Right atrium auricular region (tissue), 2 donors: ENCODE data around the gene SLC39A10. TPM values are rescaled to one million over a fixed set of nuclear protein-coding genes. Genes with fewer than 3 reads are reported as not detected.

Experiments
- DNase-seq: peaks from one replicate; pipeline ENCODE4 v3.0.0-alpha.2; 2019; ENCODE audit warnings: low spot score
- H3K27ac ChIP-seq, 2 donors: fragments of 200-600 bp; sonication (generic); 1 replicate in 1 of 2; 2 replicates in 1 of 2; pipeline ENCODE4 v1.5.1; 2016 to 2019
- H3K27me3 ChIP-seq, 2 donors: fragments of 200-600 bp; sonication (generic); one replicate each; pipeline versions ENCODE4 v1.5.1 to v1.6.0; 2017 to 2019
- H3K36me3 ChIP-seq: fragments of 200-600 bp; sonication (generic); one replicate; pipeline ENCODE4 v1.5.1; 2016
- H3K4me1 ChIP-seq, 2 donors: fragments of 200-600 bp; sonication (generic); one replicate each; pipeline versions ENCODE4 v1.5.1 to v1.6.0; 2017 to 2019
- H3K4me3 ChIP-seq, 2 donors: fragments of 200-600 bp; sonication (generic); 1 replicate in 1 of 2; 2 replicates in 1 of 2; pipeline ENCODE4 v1.5.1; 2017 to 2019; ENCODE audit warnings: mild to moderate bottlenecking in 1 of 2, moderate library complexity in 1 of 2
- H3K9me3 ChIP-seq, 2 donors: fragments of 200-600 bp; sonication (generic); one replicate each; pipeline ENCODE4 v1.5.1; 2019
- CTCF ChIP-seq, 2 donors: fragments of 200-600 bp; sonication (generic); IDR thresholded peaks; one replicate each; pipeline ENCODE4 v1.5.1; 2019; ENCODE audit warnings: antibody characterized with exemption in 2 of 2
- total RNA-seq, 2 donors: library from RNA; depleted of rRNA; stranded (reverse); fragments of >200 nt; gene quantifications; one replicate each; pipeline ENCODE4 v1.1.0, GENCODE V29; 2016

The SLC39A10 gene
- total RNA-seq = 10 to 100 TPM in 1 of 2 donors, 1 to 10 TPM in 1; 8.5 to 12.3 TPM

GRCh38 chr2:195656859-195657633, at the start of gene SLC39A10:
SLC39A10 (plus strand) TSS chr2:195657226; CDS start chr2:195680043, 22,817 bp downstream.
- peaks cover 0 to 26% of the 10 kb centered on the region in 2 donors for H3K4me1 ChIP-seq
- H3K4me3 ChIP-seq = peak within 1 kb of the TSS; percentile 85 to 99
- H3K36me3 ChIP-seq = no peaks in the 10 kb centered on the region
- H3K27ac ChIP-seq = peak within 1 kb of the TSS; percentile 99 to 100
- no peaks in the 10 kb centered on the region for H3K27me3 ChIP-seq
- peak in 1 of 2 donors; percentile 29 for TF ChIP-seq CTCF (IDR thresholded peaks at IDR 0.05)
- H3K9me3 ChIP-seq = no peaks in the 10 kb centered on the region
- peak; percentile 98 for DNase-seq

- no peaks in the 10 kb centered on the region for H3K9me3 ChIP-seq
- no peaks in the 10 kb centered on the region for H3K27me3 ChIP-seq
- H3K4me1 ChIP-seq = peaks cover 0 to 14% of the 10 kb centered on the region in 2 donors
- no peaks in the 10 kb centered on the region for H3K36me3 ChIP-seq
- H3K4me3 ChIP-seq = no peak overlapping the region
- TF ChIP-seq CTCF (IDR thresholded peaks at IDR 0.05) = no peak
- no peak for DNase-seq
- peak overlapping the region in 1 of 2 donors; percentile 59 for H3K27ac ChIP-seq
Measured at GRCh38 chr2:195608768-195609454, 48.1 kb upstream of the SLC39A10 start.

- peaks cover 0 to 13% of the 10 kb centered on the region in 2 donors for H3K4me1 ChIP-seq
- H3K9me3 ChIP-seq = no peaks in the 10 kb centered on the region
- no peak overlapping the region for H3K4me3 ChIP-seq
- DNase-seq = no peak
- no peaks in the 10 kb centered on the region for H3K27me3 ChIP-seq
- TF ChIP-seq CTCF (IDR thresholded peaks at IDR 0.05) = no peak
- no peak overlapping the region for H3K27ac ChIP-seq
- no peaks in the 10 kb centered on the region for H3K36me3 ChIP-seq
Measured at GRCh38 chr2:195610717-195611116, 46.3 kb upstream of the SLC39A10 start.

GRCh38 chr2:195612611-195613495, 44.2 kb upstream of the SLC39A10 start:
- H3K27ac ChIP-seq = peak overlapping the region; percentile 32 to 73
- H3K27me3 ChIP-seq = no peaks in the 10 kb centered on the region
- no peaks in the 10 kb centered on the region for H3K36me3 ChIP-seq
- peaks cover 0 to 13% of the 10 kb centered on the region in 2 donors for H3K4me1 ChIP-seq
- peak overlapping the region in 1 of 2 donors; percentile 18 for H3K4me3 ChIP-seq
- H3K9me3 ChIP-seq = no peaks in the 10 kb centered on the region
- TF ChIP-seq CTCF (IDR thresholded peaks at IDR 0.05) = no peak
- no peak for DNase-seq

GRCh38 chr2:195613922-195614321, 43.1 kb upstream of the SLC39A10 start:
- no peak for TF ChIP-seq CTCF (IDR thresholded peaks at IDR 0.05)
- peak overlapping the region in 1 of 2 donors; percentile 73 for H3K27ac ChIP-seq
- peak overlapping the region in 1 of 2 donors; percentile 18 for H3K4me3 ChIP-seq
- H3K27me3 ChIP-seq = no peaks in the 10 kb centered on the region
- DNase-seq = no peak
- H3K9me3 ChIP-seq = no peaks in the 10 kb centered on the region
- H3K4me1 ChIP-seq = peaks cover 0 to 13% of the 10 kb centered on the region in 2 donors
- no peaks in the 10 kb centered on the region for H3K36me3 ChIP-seq
